ENCODE results near the gene TNFRSF14. TPM values are rescaled to one million over a fixed set of nuclear protein-coding genes. Genes with fewer than 3 reads are reported as not detected.

TNFRSF14 gene
- total and polyA plus RNA-seq, 9 of the 15 experiments (the other 6 are each of a cell fraction or from before 2014, with no cell fraction given): 0.11 to 2.3 (median 0.68) TPM; not detected in 2

DNA sequence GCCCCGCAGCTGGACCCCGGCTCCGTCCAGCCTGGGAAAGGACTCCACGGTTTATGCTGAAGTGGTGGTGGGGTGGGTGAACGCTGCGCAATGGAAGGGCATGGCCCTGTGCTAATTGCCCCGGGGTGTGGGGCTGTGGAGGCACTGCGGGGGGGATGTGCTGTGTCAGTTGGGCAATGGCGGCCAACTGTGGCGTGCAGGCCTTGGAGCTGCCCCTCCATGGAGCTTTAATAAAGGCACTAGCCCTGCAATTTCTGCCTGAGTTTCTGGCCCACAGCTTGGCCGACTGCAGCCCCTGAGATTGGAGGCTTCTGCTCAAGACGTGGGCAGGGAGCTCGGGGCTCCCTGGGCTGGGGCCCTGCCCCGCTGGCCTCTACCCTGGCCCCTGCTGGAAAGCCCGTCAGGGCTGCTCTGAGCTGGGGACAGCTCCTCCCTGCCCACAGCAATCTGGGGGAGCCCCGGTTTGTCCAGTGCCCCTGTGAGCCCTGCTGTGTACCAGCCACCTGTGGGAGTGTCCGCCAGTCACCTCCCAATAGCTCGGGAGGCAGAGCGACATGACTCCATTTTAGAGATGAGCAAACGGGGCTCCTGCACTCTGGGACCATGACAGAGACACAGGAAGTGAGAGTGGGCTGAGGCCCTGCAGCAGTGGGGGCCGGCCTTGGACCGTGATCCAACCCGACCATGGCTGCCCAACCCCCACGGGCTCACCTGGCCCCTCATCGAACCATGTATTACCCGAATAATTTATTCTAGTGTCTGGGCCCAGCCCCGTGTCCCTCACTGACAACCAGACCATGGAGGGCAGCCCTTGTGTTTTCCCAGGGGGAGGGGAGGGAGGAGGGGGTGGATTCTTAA is 8.7 kb upstream of the TNFRSF14 start (continued):
- TF ChIP-seq, protein P1, sequence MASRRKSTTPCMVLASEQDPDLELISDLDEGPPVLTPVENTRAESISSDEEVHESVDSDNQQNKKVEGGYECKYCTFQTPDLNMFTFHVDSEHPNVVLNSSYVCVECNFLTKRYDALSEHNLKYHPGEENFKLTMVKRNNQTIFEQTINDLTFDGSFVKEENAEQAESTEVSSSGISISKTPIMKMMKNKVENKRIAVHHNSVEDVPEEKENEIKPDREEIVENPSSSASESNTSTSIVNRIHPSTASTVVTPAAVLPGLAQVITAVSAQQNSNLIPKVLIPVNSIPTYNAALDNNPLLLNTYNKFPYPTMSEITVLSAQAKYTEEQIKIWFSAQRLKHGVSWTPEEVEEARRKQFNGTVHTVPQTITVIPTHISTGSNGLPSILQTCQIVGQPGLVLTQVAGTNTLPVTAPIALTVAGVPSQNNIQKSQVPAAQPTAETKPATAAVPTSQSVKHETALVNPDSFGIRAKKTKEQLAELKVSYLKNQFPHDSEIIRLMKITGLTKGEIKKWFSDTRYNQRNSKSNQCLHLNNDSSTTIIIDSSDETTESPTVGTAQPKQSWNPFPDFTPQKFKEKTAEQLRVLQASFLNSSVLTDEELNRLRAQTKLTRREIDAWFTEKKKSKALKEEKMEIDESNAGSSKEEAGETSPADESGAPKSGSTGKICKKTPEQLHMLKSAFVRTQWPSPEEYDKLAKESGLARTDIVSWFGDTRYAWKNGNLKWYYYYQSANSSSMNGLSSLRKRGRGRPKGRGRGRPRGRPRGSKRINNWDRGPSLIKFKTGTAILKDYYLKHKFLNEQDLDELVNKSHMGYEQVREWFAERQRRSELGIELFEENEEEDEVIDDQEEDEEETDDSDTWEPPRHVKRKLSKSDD (conservative IDR thresholded peaks at IDR 0.05; ENCODE audit: low read length): 0 out of 2 replicates have a peak, but pooled peaks have one; percentile 28
- TF ChIP-seq HNRNPUL1 (IDR thresholded peaks at IDR 0.05; ENCODE audit: low read length) (no peak), ZC3H4 (CRISPR knock-in tag; IDR thresholded peaks at IDR 0.05; ENCODE audit: borderline replicate concordance) (0 out of 2 replicates have a peak, but pooled peaks have one; percentile 48), ZFX (CRISPR knock-in tag; IDR thresholded peaks at IDR 0.05) (peak; percentile 80), MAZ (CRISPR knock-in tag; conservative IDR thresholded peaks at IDR 0.05 in 1 of 2, IDR thresholded peaks at IDR 0.05 in 1 of 2) (peak; percentile 12 to 75; a peak in 2 of 4 replicates), NBN (IDR thresholded peaks at IDR 0.05; ENCODE audit: low read depth) (0 out of 2 replicates have a peak, but pooled peaks have one; percentile 4), ZNF830 (CRISPR knock-in tag; IDR thresholded peaks at IDR 0.05) (0 out of 2 replicates have a peak, but pooled peaks have one; percentile 20), EP400 (IDR thresholded peaks at IDR 0.05) (peak; percentile 41; the same call in 1 of the 2 replicates), KDM5B (IDR thresholded peaks at IDR 0.05; ENCODE audit: insufficient replicate concordance, low read depth, low read length) (peak; percentile 64), EZH2 (IDR thresholded peaks at IDR 0.05; ENCODE audit: borderline replicate concordance, low read depth, low read length) (no peak)
- TF ChIP-seq, protein P2, sequence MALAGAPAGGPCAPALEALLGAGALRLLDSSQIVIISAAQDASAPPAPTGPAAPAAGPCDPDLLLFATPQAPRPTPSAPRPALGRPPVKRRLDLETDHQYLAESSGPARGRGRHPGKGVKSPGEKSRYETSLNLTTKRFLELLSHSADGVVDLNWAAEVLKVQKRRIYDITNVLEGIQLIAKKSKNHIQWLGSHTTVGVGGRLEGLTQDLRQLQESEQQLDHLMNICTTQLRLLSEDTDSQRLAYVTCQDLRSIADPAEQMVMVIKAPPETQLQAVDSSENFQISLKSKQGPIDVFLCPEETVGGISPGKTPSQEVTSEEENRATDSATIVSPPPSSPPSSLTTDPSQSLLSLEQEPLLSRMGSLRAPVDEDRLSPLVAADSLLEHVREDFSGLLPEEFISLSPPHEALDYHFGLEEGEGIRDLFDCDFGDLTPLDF (CRISPR knock-in tag; IDR thresholded peaks at IDR 0.05): no peak
- TF ChIP-seq, protein P3, sequence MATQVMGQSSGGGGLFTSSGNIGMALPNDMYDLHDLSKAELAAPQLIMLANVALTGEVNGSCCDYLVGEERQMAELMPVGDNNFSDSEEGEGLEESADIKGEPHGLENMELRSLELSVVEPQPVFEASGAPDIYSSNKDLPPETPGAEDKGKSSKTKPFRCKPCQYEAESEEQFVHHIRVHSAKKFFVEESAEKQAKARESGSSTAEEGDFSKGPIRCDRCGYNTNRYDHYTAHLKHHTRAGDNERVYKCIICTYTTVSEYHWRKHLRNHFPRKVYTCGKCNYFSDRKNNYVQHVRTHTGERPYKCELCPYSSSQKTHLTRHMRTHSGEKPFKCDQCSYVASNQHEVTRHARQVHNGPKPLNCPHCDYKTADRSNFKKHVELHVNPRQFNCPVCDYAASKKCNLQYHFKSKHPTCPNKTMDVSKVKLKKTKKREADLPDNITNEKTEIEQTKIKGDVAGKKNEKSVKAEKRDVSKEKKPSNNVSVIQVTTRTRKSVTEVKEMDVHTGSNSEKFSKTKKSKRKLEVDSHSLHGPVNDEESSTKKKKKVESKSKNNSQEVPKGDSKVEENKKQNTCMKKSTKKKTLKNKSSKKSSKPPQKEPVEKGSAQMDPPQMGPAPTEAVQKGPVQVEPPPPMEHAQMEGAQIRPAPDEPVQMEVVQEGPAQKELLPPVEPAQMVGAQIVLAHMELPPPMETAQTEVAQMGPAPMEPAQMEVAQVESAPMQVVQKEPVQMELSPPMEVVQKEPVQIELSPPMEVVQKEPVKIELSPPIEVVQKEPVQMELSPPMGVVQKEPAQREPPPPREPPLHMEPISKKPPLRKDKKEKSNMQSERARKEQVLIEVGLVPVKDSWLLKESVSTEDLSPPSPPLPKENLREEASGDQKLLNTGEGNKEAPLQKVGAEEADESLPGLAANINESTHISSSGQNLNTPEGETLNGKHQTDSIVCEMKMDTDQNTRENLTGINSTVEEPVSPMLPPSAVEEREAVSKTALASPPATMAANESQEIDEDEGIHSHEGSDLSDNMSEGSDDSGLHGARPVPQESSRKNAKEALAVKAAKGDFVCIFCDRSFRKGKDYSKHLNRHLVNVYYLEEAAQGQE (IDR thresholded peaks at IDR 0.05; ENCODE audit: borderline replicate concordance): no peak
- TF ChIP-seq, protein P3 (CRISPR knock-in tag; IDR thresholded peaks at IDR 0.05; ENCODE audit: low read depth): no peak
